HG02973 (cell line): ENCODE measurements around the gene GYS1.
"Not testable (repeated sequence)": the region's sequence is repeated elsewhere in the genome, so short reads cannot be mapped to it uniquely, and the experiment has no call there.

ENCODE experiments used
- ATAC-seq: cut with Tn5 transposase; IDR thresholded peaks from one replicate; pipeline ENCODE4 v1.9.1; 2021; ENCODE audit warnings: moderate library complexity; ENCODE audit not compliant: unreplicated experiment

GYS1 gene

GRCh38 chr19:48946463-48947257 is 46.4 kb downstream of the GYS1 start:
- ATAC-seq, result no peak

- no peak for ATAC-seq
These were observed 47.3 kb downstream of the GYS1 start for GRCh38 chr19:48945817-48946216.

GRCh38 chr19:48945415-48945814 is 47.7 kb downstream of the GYS1 start:
- no peak for ATAC-seq

- no peak for ATAC-seq
These were observed 50.0 kb downstream of the GYS1 start for GRCh38 chr19:48943081-48943480.

GRCh38 chr19:48940902-48941301 is 52.2 kb downstream of the GYS1 start:
- ATAC-seq, result no peak

GRCh38 chr19:48938256-48938655 is 54.9 kb downstream of the GYS1 start:
- no peak for ATAC-seq

GRCh38 chr19:48935864-48936263 is 57.2 kb downstream of the GYS1 start:
- ATAC-seq, result no peak

GRCh38 chr19:48934837-48935236 is 58.3 kb downstream of the GYS1 start:
- no peak for ATAC-seq

- ATAC-seq, result no peak
These were observed 59.7 kb downstream of the GYS1 start, which contains the start of gene DHDH for GRCh38 chr19:48933382-48933932. Gene DHDH, plus strand, starts transcription at chr19:48933699. Its CDS starts 23 bp downstream, at chr19:48933722.

GRCh38 chr19:48928164-48929025 is 64.7 kb downstream of the GYS1 start:
- ATAC-seq, result no peak

- ATAC-seq, result not testable (repeated sequence)
These were observed 65.4 kb downstream of the GYS1 start for GRCh38 chr19:48927692-48928091.

- no peak for ATAC-seq
These were observed 66.2 kb downstream of the GYS1 start for GRCh38 chr19:48926909-48927308.

- ATAC-seq, result not testable (repeated sequence)
These were observed 67.2 kb downstream of the GYS1 start for GRCh38 chr19:48925890-48926289.

GRCh38 chr19:48925240-48925843 is 67.8 kb downstream of the GYS1 start:
- ATAC-seq, result no peak

GRCh38 chr19:48922548-48923490 is 70.3 kb downstream of the GYS1 start:
- ATAC-seq, result no peak

GRCh38 chr19:48921721-48922500 is 71.2 kb downstream of the GYS1 start:
- no peak for ATAC-seq

GRCh38 chr19:48920949-48921348 is 72.2 kb downstream of the GYS1 start:
- ATAC-seq, result no peak

GRCh38 chr19:48919271-48919670 is 73.8 kb downstream of the GYS1 start:
- ATAC-seq, result not testable (repeated sequence)

- no peak for ATAC-seq
These were observed 74.3 kb downstream of the GYS1 start for GRCh38 chr19:48918801-48919247.
